HL-60 (cell line): ENCODE measurements around the gene DPF3.

Source experiments
- DNase-seq, 2 experiments: peaks; one replicate each; pipeline ENCODE4 v3.0.0-alpha.2; 2010 to 2020; ENCODE audit warnings: low read depth in 1 of 2, low spot score in 1 of 2
- H3K27ac ChIP-seq: fragments of 250-450 bp; sonication (Bioruptor Pico); replicated peaks from 2 replicates; pipeline ENCODE4 v1.5.1; 2020; ENCODE audit warnings: mild to moderate bottlenecking, moderate library complexity
- H3K27me3 ChIP-seq: fragments of 250-450 bp; sonication (Bioruptor Pico); 2 replicates; pipeline ENCODE4 v1.5.1; 2021; ENCODE audit warnings: mild to moderate bottlenecking, moderate library complexity; ENCODE audit not compliant: insufficient read depth, poor library complexity, severe bottlenecking
- H3K4me3 ChIP-seq: replicated peaks from 2 replicates; pipeline ENCODE4 v1.5.1; 2011; ENCODE audit warnings: mild to moderate bottlenecking, control low read depth, low read length; ENCODE audit not compliant: insufficient read depth
- CTCF ChIP-seq: IDR thresholded peaks from one replicate; pipeline ENCODE4 v1.5.1; 2011; ENCODE audit warnings: low read length, control low read depth, inconsistent platforms; ENCODE audit not compliant: insufficient read depth
- GABPA ChIP-seq: IDR thresholded peaks from 2 replicates; pipeline ENCODE4 v1.6.1; 2012; ENCODE audit warnings: low read depth
- POLR2AphosphoS5 ChIP-seq: IDR thresholded peaks from 2 replicates; pipeline ENCODE4 v1.6.1; 2012; ENCODE audit warnings: low read depth
- SPI1 ChIP-seq: IDR thresholded peaks from 2 replicates; pipeline ENCODE4 v1.6.1; 2012; ENCODE audit warnings: low read depth, mild to moderate bottlenecking, borderline replicate concordance
- TF ChIP-seq, protein P1 (sequence below): IDR thresholded peaks from 2 replicates; pipeline ENCODE4 v1.6.1; 2012; ENCODE audit warnings: low read depth; ENCODE audit not compliant: insufficient replicate concordance

DPF3 gene

DNA sequence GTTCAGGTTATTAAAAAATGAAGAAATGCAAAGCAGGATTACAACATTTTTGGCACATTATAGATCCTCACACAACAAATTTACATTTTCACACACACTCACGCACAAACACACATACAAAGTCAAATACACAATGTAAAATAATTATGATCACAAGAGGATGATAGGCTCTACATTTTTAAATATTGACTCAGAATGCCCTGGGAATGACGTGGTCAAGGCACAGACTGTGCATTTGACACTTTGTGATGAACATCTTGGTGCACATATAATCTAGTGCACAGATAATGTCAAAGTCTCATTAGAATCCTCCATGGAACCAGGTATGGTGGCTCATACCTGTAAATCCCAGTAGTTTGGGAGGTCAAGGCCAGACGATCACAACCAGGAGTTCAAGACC is 49.4 kb downstream of the DPF3 start:
- DNase-seq: no peak
- no peaks in the 10 kb centered on the region for H3K27me3 ChIP-seq

GRCh38 chr14:72839753-72840607 is 53.9 kb downstream of the DPF3 start:
- no peak for DNase-seq
- Histone ChIP-seq H3K27ac (no peak overlapping the region), H3K4me3 (no peak overlapping the region), H3K27me3 (no peaks in the 10 kb centered on the region)
- TF ChIP-seq GABPA: no peak
- no peak for TF ChIP-seq POLR2AphosphoS5
- TF ChIP-seq SPI1: no peak
- no peak for TF ChIP-seq CTCF
- TF ChIP-seq, protein P1, sequence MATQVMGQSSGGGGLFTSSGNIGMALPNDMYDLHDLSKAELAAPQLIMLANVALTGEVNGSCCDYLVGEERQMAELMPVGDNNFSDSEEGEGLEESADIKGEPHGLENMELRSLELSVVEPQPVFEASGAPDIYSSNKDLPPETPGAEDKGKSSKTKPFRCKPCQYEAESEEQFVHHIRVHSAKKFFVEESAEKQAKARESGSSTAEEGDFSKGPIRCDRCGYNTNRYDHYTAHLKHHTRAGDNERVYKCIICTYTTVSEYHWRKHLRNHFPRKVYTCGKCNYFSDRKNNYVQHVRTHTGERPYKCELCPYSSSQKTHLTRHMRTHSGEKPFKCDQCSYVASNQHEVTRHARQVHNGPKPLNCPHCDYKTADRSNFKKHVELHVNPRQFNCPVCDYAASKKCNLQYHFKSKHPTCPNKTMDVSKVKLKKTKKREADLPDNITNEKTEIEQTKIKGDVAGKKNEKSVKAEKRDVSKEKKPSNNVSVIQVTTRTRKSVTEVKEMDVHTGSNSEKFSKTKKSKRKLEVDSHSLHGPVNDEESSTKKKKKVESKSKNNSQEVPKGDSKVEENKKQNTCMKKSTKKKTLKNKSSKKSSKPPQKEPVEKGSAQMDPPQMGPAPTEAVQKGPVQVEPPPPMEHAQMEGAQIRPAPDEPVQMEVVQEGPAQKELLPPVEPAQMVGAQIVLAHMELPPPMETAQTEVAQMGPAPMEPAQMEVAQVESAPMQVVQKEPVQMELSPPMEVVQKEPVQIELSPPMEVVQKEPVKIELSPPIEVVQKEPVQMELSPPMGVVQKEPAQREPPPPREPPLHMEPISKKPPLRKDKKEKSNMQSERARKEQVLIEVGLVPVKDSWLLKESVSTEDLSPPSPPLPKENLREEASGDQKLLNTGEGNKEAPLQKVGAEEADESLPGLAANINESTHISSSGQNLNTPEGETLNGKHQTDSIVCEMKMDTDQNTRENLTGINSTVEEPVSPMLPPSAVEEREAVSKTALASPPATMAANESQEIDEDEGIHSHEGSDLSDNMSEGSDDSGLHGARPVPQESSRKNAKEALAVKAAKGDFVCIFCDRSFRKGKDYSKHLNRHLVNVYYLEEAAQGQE: no peak

More for the DNA sequence above, 49.4 kb downstream of the DPF3 start:
- Histone ChIP-seq H3K4me3 (no peak overlapping the region), H3K27ac (no peak overlapping the region)
- TF ChIP-seq POLR2AphosphoS5: no peak
- TF ChIP-seq, protein P1: no peak
- no peak for TF ChIP-seq CTCF
- TF ChIP-seq GABPA: no peak
- TF ChIP-seq SPI1: no peak

GRCh38 chr14:72839351-72839750 is 54.5 kb downstream of the DPF3 start:
- TF ChIP-seq, protein P1: no peak
- no peak for TF ChIP-seq SPI1
- TF ChIP-seq POLR2AphosphoS5: no peak
- no peak for TF ChIP-seq GABPA
- no peak for TF ChIP-seq CTCF
- no peak for DNase-seq
- no peak overlapping the region for H3K4me3 ChIP-seq
- H3K27me3 ChIP-seq: no peaks in the 10 kb centered on the region
- no peak overlapping the region for H3K27ac ChIP-seq
